NOMO-1 treated with dmso at 0.1 percent for 144 hours (cell line): ENCODE results near the gene TRIM40.
A peak's percentile ranks its signal among the peaks of the same experiment; 100 is the strongest.
"Not testable (repeated sequence)": the region's sequence is repeated elsewhere in the genome, so short reads cannot be mapped to it uniquely, and the experiment has no call there.

Experiments used
- DNase-seq: peaks from one replicate; lab custom pipeline; 2025; ENCODE audit not compliant: unreplicated experiment; lab: John Stamatoyannopoulos, UW

The TRIM40 gene

GRCh38 chr6:30162265-30163089 lies 26.5 kb downstream of the TRIM40 start:
- no peak for DNase-seq

- no peak for DNase-seq
Measured at GRCh38 chr6:30163090-30163917, 27.4 kb downstream of the TRIM40 start, which contains the start of gene TRIM15. Gene TRIM15, plus strand, starts transcription at chr6:30163546. Its CDS starts 139 bp downstream, at chr6:30163685.

- no peak for DNase-seq
Measured at GRCh38 chr6:30163918-30164654, 28.1 kb downstream of the TRIM40 start.

- no peak for DNase-seq
Measured at GRCh38 chr6:30164714-30165113, 28.8 kb downstream of the TRIM40 start.

- not testable (repeated sequence) for DNase-seq
Measured at GRCh38 chr6:30165238-30165637, 29.3 kb downstream of the TRIM40 start.

- DNase-seq, result no peak
Measured at GRCh38 chr6:30167101-30167500, 31.2 kb downstream of the TRIM40 start.

- no peak for DNase-seq
Measured at GRCh38 chr6:30168741-30169140, 32.8 kb downstream of the TRIM40 start.

- DNase-seq, result peak; percentile 17
Measured at GRCh38 chr6:30169658-30170614, 34.0 kb downstream of the TRIM40 start.

- DNase-seq, result no peak
Measured at GRCh38 chr6:30171677-30172471, 35.9 kb downstream of the TRIM40 start.

GRCh38 chr6:30172681-30173080 lies 36.7 kb downstream of the TRIM40 start:
- DNase-seq, result no peak

- no peak for DNase-seq
Measured at GRCh38 chr6:30175765-30176164, 39.8 kb downstream of the TRIM40 start.

- DNase-seq, result no peak
Measured at GRCh38 chr6:30178837-30179236, 42.9 kb downstream of the TRIM40 start.

- DNase-seq, result no peak
Measured at GRCh38 chr6:30180145-30180544, 44.2 kb downstream of the TRIM40 start.

GRCh38 chr6:30184417-30185031 lies 48.6 kb downstream of the TRIM40 start:
- no peak for DNase-seq

- no peak for DNase-seq
Measured at GRCh38 chr6:30185846-30186484, 50.0 kb downstream of the TRIM40 start.

GRCh38 chr6:30188541-30188940 lies 52.6 kb downstream of the TRIM40 start:
- DNase-seq, result no peak

GRCh38 chr6:30192076-30192475 lies 56.1 kb downstream of the TRIM40 start:
- no peak for DNase-seq
